HepG2 (cell line): ENCODE results near the gene GDPGP1. TPM values are rescaled to one million over a fixed set of nuclear protein-coding genes. Genes with fewer than 3 reads are reported as not detected.
A peak's percentile ranks its signal among the peaks of the same experiment; 100 is the strongest.

ENCODE experiments used
- AHDC1 ChIP-seq: sonication (generic); formaldehyde crosslinking; IDR thresholded peaks from 2 replicates; pipeline ENCODE4 v1.5.1; 2020; ENCODE audit warnings: mild to moderate bottlenecking, missing genetic modification reagents, borderline replicate concordance
- BRF2 ChIP-seq: sonication (generic); formaldehyde crosslinking; IDR thresholded peaks from 2 replicates; pipeline ENCODE4 v1.8.1; 2022; ENCODE audit warnings: mild to moderate bottlenecking, missing genetic modification reagents
- CHD4 ChIP-seq: fragments of 200-600 bp; sonication (generic); IDR thresholded peaks from 2 replicates; pipeline ENCODE4 v1.7.0; 2017; ENCODE audit warnings: mild to moderate bottlenecking, low read length, borderline replicate concordance
- MEF2D ChIP-seq: sonication (generic); formaldehyde crosslinking; IDR thresholded peaks from 2 replicates; pipeline ENCODE4 v1.5.1; 2020; ENCODE audit warnings: mild to moderate bottlenecking, missing genetic modification reagents
- RERE ChIP-seq: IDR thresholded peaks from 2 replicates; pipeline ENCODE4 v1.6.1; 2016; ENCODE audit warnings: low read depth, missing genetic modification reagents, missing compliant biosample characterization
- ZNF350 ChIP-seq: sonication (generic); formaldehyde crosslinking; IDR thresholded peaks from 2 replicates; pipeline ENCODE4 v1.4.0; 2020; ENCODE audit warnings: mild to moderate bottlenecking, low read depth, missing genetic modification reagents, borderline replicate concordance
- ZNF570 ChIP-seq: sonication (generic); formaldehyde crosslinking; IDR thresholded peaks from 2 replicates; pipeline ENCODE4 v1.4.0; 2020; ENCODE audit warnings: mild to moderate bottlenecking, missing genetic modification reagents, borderline replicate concordance
- ZNF776 ChIP-seq: sonication (generic); formaldehyde crosslinking; IDR thresholded peaks from 2 replicates; pipeline ENCODE4 v1.4.0; 2020; ENCODE audit warnings: mild to moderate bottlenecking, missing genetic modification reagents
- ZNF784 ChIP-seq: sonication (generic); formaldehyde crosslinking; IDR thresholded peaks from 2 replicates; pipeline ENCODE4 v1.5.1; 2020; ENCODE audit warnings: missing genetic modification reagents, mild to moderate bottlenecking, borderline replicate concordance
- polyA plus RNA-seq, 8 experiments: library from polyadenylated mRNA; depleted of rRNA in 3 of 8; stranded (reverse) in 7 of 8; unstranded in 1 of 8; fragments of >200 nt; fragmentation: Illumina TruSeq in 4 of 8; extraction: Trizol in 4 of 8; gene quantifications; 2 replicates each; pipeline versions ENCODE4 v1.2.1 to v1.2.3, GENCODE V29; 2011 to 2016; ENCODE audit warnings: low read depth in 4 of 8, missing spikeins in 1 of 8, mixed read lengths in 1 of 8; ENCODE audit not compliant: insufficient read depth in 1 of 8
- total RNA-seq, 5 experiments: library from RNA; depleted of rRNA; stranded (reverse); fragments of >200 nt; fragmentation: Illumina TruSeq; extraction: Trizol; gene quantifications; 2 replicates each; pipeline ENCODE4 v1.2.3, GENCODE V29; 2016; ENCODE audit warnings: low read depth in 1 of 5
- TF ChIP-seq, protein P1 (sequence below): sonication (generic); formaldehyde crosslinking; IDR thresholded peaks from 2 replicates; pipeline ENCODE4 v1.4.0; 2020; ENCODE audit warnings: missing genetic modification reagents

Gene GDPGP1
- total and polyA plus RNA-seq, 2 of the 13 experiments (the other 11 are each of a cell fraction or from before 2014, with no cell fraction given): 1.5 to 4.3 TPM

- TF ChIP-seq, protein P1, sequence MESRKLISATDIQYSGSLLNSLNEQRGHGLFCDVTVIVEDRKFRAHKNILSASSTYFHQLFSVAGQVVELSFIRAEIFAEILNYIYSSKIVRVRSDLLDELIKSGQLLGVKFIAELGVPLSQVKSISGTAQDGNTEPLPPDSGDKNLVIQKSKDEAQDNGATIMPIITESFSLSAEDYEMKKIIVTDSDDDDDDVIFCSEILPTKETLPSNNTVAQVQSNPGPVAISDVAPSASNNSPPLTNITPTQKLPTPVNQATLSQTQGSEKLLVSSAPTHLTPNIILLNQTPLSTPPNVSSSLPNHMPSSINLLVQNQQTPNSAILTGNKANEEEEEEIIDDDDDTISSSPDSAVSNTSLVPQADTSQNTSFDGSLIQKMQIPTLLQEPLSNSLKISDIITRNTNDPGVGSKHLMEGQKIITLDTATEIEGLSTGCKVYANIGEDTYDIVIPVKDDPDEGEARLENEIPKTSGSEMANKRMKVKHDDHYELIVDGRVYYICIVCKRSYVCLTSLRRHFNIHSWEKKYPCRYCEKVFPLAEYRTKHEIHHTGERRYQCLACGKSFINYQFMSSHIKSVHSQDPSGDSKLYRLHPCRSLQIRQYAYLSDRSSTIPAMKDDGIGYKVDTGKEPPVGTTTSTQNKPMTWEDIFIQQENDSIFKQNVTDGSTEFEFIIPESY (CRISPR knock-in tag): peak; percentile 34
- peak; percentile 70; the same call in 1 of the 2 replicates for TF ChIP-seq ZNF570
- TF ChIP-seq ZNF776 (CRISPR knock-in tag): no peak; the same call in 1 of the 2 replicates
- no peak for TF ChIP-seq CHD4
- peak; percentile 83 for TF ChIP-seq BRF2 (CRISPR knock-in tag)
- no peak for TF ChIP-seq ZNF350 (CRISPR knock-in tag)
- peak; percentile 22; the same call in 1 of the 2 replicates for TF ChIP-seq RERE (CRISPR knock-in tag)
- peak; percentile 79; the same call in 1 of the 2 replicates for TF ChIP-seq MEF2D (CRISPR knock-in tag)
- TF ChIP-seq ZNF784 (CRISPR knock-in tag): peak; percentile 90
- no peak for TF ChIP-seq AHDC1
Observed at GRCh38 chr15:90265271-90266060, 31.5 kb downstream of the GDPGP1 start, which contains the start of gene NGRN (continued).
